ENCODE data around the gene ACER3.
"Not testable (repeated sequence)": the region's sequence is repeated elsewhere in the genome, so short reads cannot be mapped to it uniquely, and the experiment has no call there.

The ACER3 gene

GRCh38 chr11:76891285-76891684 is 30.6 kb downstream of the ACER3 start:
- H3K27ac ChIP-seq, result peak overlapping the region; percentile 13

DNA sequence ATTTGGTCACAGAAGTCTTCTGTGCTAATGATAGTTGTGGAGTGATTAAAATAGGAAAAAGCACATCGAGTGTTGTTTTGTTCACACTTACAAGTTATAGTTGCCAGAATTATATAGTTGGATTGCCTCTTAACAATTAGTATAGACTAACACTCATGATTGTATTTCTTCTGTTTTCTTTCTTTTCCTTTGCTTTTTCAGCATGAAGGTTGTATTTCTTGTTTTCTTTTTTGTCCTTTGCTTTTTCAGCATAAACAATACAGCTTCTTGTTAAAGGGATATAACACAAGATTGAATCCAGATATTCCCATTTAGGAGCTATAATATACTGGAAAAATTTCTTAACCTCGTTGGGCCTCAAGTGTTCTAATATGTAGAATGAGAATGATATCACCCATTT is 31.1 kb downstream of the ACER3 start:
- Histone ChIP-seq H3K79me2 (no peaks in the 10 kb centered on the region), H3K9ac (no peak overlapping the region), H3K4me1 (peaks cover 7% of the 10 kb centered on the region), H3K27ac (no peak overlapping the region), H3K9me3 (ENCODE audit: control insufficient read depth, low read length) (no peaks in the 10 kb centered on the region), H3K4me3 (ENCODE audit: low read depth, low read length) (no peak overlapping the region), H3K4me2 (ENCODE audit: low read length) (no peak overlapping the region), H2AFZ (peak overlapping the region; percentile 40), H3K36me3 (ENCODE audit: control insufficient read depth, insufficient read depth, low read length) (no peaks in the 10 kb centered on the region), H3K27me3 (ENCODE audit: control insufficient read depth, insufficient read depth, low read length) (no peaks in the 10 kb centered on the region)
- TF ChIP-seq CTCF (IDR thresholded peaks at IDR 0.05), result no peak

More at GRCh38 chr11:76891285-76891684, 30.6 kb downstream of the ACER3 start:
- Histone ChIP-seq H3K4me2 (ENCODE audit: low read length) (no peak overlapping the region), H2AFZ (peak overlapping the region; percentile 40), H3K36me3 (ENCODE audit: control insufficient read depth, insufficient read depth, low read length) (no peaks in the 10 kb centered on the region), H3K27me3 (ENCODE audit: control insufficient read depth, insufficient read depth, low read length) (no peaks in the 10 kb centered on the region), H3K9me3 (ENCODE audit: control insufficient read depth, low read length) (no peaks in the 10 kb centered on the region), H3K9ac (no peak overlapping the region), H3K79me2 (no peaks in the 10 kb centered on the region), H3K4me1 (peaks cover 7% of the 10 kb centered on the region), H3K4me3 (ENCODE audit: low read depth, low read length) (no peak overlapping the region)
- no peak for TF ChIP-seq CTCF (IDR thresholded peaks at IDR 0.05)

GRCh38 chr11:76892306-76892705 is 31.6 kb downstream of the ACER3 start:
- H3K27me3 ChIP-seq (ENCODE audit: control insufficient read depth, insufficient read depth, low read length), result no peaks in the 10 kb centered on the region
- no peaks in the 10 kb centered on the region for H3K36me3 ChIP-seq (ENCODE audit: control insufficient read depth, insufficient read depth, low read length)
- H3K4me1 ChIP-seq, result peaks cover 7% of the 10 kb centered on the region
- H3K9me3 ChIP-seq (ENCODE audit: control insufficient read depth, low read length), result no peaks in the 10 kb centered on the region
- no peak overlapping the region for H3K27ac ChIP-seq
- H3K4me3 ChIP-seq (ENCODE audit: low read depth, low read length), result no peak overlapping the region
- H3K9ac ChIP-seq, result no peak overlapping the region
- no peak for TF ChIP-seq CTCF (IDR thresholded peaks at IDR 0.05)
- no peak overlapping the region for H3K4me2 ChIP-seq (ENCODE audit: low read length)
- H2AFZ ChIP-seq, result no peak overlapping the region
- no peaks in the 10 kb centered on the region for H3K79me2 ChIP-seq

GRCh38 chr11:76897233-76897632 is 36.5 kb downstream of the ACER3 start:
- Histone ChIP-seq H3K27ac (no peak overlapping the region), H3K79me2 (no peaks in the 10 kb centered on the region), H2AFZ (no peak overlapping the region), H3K9me3 (ENCODE audit: control insufficient read depth, low read length) (no peaks in the 10 kb centered on the region), H3K9ac (no peak overlapping the region), H3K4me2 (ENCODE audit: low read length) (no peak overlapping the region), H3K4me1 (no peaks in the 10 kb centered on the region), H3K27me3 (ENCODE audit: control insufficient read depth, insufficient read depth, low read length) (no peaks in the 10 kb centered on the region), H3K36me3 (ENCODE audit: control insufficient read depth, insufficient read depth, low read length) (no peaks in the 10 kb centered on the region), H3K4me3 (ENCODE audit: low read depth, low read length) (no peak overlapping the region)
- TF ChIP-seq CTCF (IDR thresholded peaks at IDR 0.05), result no peak

GRCh38 chr11:76901144-76901543 is 40.4 kb downstream of the ACER3 start:
- no peak for TF ChIP-seq CTCF (IDR thresholded peaks at IDR 0.05)
- Histone ChIP-seq H3K27me3 (ENCODE audit: control insufficient read depth, insufficient read depth, low read length) (no peaks in the 10 kb centered on the region), H3K4me3 (ENCODE audit: low read depth, low read length) (no peak overlapping the region)

GRCh38 chr11:76901622-76902021 is 40.9 kb downstream of the ACER3 start:
- not testable (repeated sequence) for H3K4me1 ChIP-seq; H2AFZ ChIP-seq; H3K36me3 ChIP-seq (ENCODE audit: control insufficient read depth, insufficient read depth, low read length); H3K4me2 ChIP-seq (ENCODE audit: low read length); H3K9me3 ChIP-seq (ENCODE audit: control insufficient read depth, low read length); H3K79me2 ChIP-seq; H3K27ac ChIP-seq; H3K27me3 ChIP-seq (ENCODE audit: control insufficient read depth, insufficient read depth, low read length); H3K9ac ChIP-seq; H3K4me3 ChIP-seq (ENCODE audit: low read depth, low read length)

More at GRCh38 chr11:76901144-76901543, 40.4 kb downstream of the ACER3 start:
- Histone ChIP-seq H3K9ac (no peak overlapping the region), H3K4me2 (ENCODE audit: low read length) (no peak overlapping the region), H3K36me3 (ENCODE audit: control insufficient read depth, insufficient read depth, low read length) (no peaks in the 10 kb centered on the region), H3K4me1 (no peaks in the 10 kb centered on the region), H3K27ac (no peak overlapping the region), H2AFZ (no peak overlapping the region), H3K9me3 (ENCODE audit: control insufficient read depth, low read length) (no peaks in the 10 kb centered on the region), H3K79me2 (peaks cover 3% of the 10 kb centered on the region)
